ENCODE measurements around the gene BRSK1.

DNA sequence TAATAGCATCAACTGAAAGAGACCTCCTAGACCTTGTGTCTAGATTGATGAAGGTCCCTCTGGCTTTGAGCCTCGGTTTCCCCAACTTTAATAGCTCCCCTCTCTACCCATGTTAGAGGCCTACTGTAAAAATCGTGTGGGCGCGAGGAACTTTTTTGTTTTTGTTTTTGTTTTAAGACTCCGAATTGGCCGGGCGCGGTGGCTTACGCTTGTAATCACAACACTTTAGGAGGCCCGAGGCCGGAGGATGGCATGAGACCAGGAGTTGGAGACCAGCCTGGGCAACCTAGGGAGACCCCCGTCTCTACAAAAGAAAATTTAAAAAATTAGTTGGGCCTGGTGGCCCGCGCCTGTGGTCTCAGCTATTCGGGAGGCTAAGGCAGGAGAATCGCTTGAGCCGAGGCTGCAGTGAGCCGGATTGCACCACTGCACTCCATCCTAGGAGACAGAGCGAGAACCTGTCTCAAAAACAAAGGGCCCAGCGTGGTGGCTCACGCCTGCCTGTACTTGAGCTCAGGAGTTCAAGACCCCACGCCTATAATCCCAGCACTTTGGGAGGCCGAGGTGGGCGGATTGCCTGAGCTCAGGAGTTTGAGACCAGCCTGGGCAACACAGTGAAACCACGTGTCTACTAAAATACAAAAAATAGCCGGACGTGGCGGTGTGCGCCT is 24.1 kb upstream of the BRSK1 start:
- TF ChIP-seq, protein P1, sequence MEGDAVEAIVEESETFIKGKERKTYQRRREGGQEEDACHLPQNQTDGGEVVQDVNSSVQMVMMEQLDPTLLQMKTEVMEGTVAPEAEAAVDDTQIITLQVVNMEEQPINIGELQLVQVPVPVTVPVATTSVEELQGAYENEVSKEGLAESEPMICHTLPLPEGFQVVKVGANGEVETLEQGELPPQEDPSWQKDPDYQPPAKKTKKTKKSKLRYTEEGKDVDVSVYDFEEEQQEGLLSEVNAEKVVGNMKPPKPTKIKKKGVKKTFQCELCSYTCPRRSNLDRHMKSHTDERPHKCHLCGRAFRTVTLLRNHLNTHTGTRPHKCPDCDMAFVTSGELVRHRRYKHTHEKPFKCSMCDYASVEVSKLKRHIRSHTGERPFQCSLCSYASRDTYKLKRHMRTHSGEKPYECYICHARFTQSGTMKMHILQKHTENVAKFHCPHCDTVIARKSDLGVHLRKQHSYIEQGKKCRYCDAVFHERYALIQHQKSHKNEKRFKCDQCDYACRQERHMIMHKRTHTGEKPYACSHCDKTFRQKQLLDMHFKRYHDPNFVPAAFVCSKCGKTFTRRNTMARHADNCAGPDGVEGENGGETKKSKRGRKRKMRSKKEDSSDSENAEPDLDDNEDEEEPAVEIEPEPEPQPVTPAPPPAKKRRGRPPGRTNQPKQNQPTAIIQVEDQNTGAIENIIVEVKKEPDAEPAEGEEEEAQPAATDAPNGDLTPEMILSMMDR (conservative IDR thresholded peaks at IDR 0.05 in 1 of 2, IDR thresholded peaks at IDR 0.05 in 1 of 2; ENCODE audit: low read depth in 1 of 2, low read length in 2 of 2) = no peak
- TF ChIP-seq EZH2 (IDR thresholded peaks at IDR 0.05; ENCODE audit: low read length, missing control alignments) = no peak

Measured in fibroblast of lung (primary cell).